Dedifferentiated amniotic fluid mesenchymal stem cell (primary cell): ENCODE data around the gene COLEC11.

Experiments
- DNase-seq: peaks from one replicate; pipeline ENCODE4 v3.0.0-alpha.2; 2016; ENCODE audit errors: extremely low spot score

COLEC11 gene

GRCh38 chr2:3675687-3676086 lies 80.8 kb downstream of the COLEC11 start:
- no peak for DNase-seq

- DNase-seq: no peak
These were observed 82.5 kb downstream of the COLEC11 start for GRCh38 chr2:3677436-3677835.

- DNase-seq: no peak
These were observed 83.3 kb downstream of the COLEC11 start for GRCh38 chr2:3678212-3678611.

GRCh38 chr2:3679180-3679579 lies 84.3 kb downstream of the COLEC11 start:
- no peak for DNase-seq

- no peak for DNase-seq
These were observed 84.9 kb downstream of the COLEC11 start for GRCh38 chr2:3679616-3680393.

GRCh38 chr2:3680548-3681345 lies 85.8 kb downstream of the COLEC11 start:
- no peak for DNase-seq

- DNase-seq: no peak
These were observed 86.7 kb downstream of the COLEC11 start for GRCh38 chr2:3681625-3682024.

- DNase-seq: no peak
These were observed 87.9 kb downstream of the COLEC11 start for GRCh38 chr2:3682811-3683210.

- DNase-seq: no peak
These were observed 89.0 kb downstream of the COLEC11 start for GRCh38 chr2:3683748-3684454.

- DNase-seq: no peak
These were observed 95.3 kb downstream of the COLEC11 start for GRCh38 chr2:3689998-3690748.

- no peak for DNase-seq
These were observed 97.5 kb downstream of the COLEC11 start for GRCh38 chr2:3692375-3692774.
